ENCODE results near the gene RIN3. TPM values are rescaled to one million over a fixed set of nuclear protein-coding genes. Genes with fewer than 3 reads are reported as not detected.

Gene RIN3
- total RNA-seq, 1 experiment from 2014 or later = 14.8 TPM

DNA sequence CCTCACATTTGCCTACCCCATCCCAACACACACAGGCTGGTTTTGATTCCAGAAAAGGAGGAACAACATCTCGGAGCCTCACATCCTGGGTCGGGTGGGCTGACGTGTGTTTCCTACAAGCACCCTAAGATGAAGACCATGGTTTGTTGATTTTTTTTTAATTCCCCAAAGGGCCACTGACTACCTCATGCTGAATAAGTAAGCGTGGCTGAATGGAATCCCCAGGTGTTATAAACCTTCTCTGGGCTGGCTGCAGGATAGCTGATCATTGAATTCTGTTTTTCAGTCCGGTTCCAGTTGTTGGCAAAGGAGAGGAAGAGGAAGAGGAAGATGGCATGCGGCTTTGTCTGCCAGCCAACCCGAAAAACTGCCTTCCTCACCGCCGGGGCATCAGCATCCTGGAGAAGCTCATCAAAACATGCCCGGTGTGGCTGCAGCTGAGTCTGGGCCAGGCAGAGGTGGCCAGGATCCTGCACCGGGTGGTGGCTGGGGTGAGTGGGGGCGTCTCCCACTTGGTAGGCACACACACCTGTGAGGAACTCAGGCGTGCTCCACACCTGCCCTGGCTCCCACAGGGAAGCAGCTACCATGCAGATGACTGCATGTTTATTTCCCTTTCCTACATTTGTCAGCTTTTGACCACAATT lies 42.0 kb downstream of the RIN3 start:
- POLR2A ChIA-PET (ENCODE audit: unreplicated experiment) = no interaction called here
- H3K9me3 ChIP-seq (ENCODE audit: insufficient read depth, low read depth) = no peaks in the 10 kb centered on the region
- CTCF ChIA-PET = no interaction called here
- no peaks in the 10 kb centered on the region for H3K4me1 ChIP-seq (replicated peaks; ENCODE audit: insufficient read depth)
- 0 out of 2 replicates have a peak, but pooled peaks cover 5% of the 10 kb centered on the region for H3K79me2 ChIP-seq (ENCODE audit: low read depth)
- peaks cover 3% of the 10 kb centered on the region; the same call in 1 of the 2 replicates for H3K36me3 ChIP-seq (ENCODE audit: low read depth)
- intact Hi-C loops (cut with micrococcal nuclease; ENCODE audit: unreplicated experiment) = no loop called here
- H3K27ac ChIP-seq = no peak overlapping the region
- no peak for TF ChIP-seq EZH2 (IDR thresholded peaks at IDR 0.05; ENCODE audit: low read depth)
- TF ChIP-seq, protein P1, sequence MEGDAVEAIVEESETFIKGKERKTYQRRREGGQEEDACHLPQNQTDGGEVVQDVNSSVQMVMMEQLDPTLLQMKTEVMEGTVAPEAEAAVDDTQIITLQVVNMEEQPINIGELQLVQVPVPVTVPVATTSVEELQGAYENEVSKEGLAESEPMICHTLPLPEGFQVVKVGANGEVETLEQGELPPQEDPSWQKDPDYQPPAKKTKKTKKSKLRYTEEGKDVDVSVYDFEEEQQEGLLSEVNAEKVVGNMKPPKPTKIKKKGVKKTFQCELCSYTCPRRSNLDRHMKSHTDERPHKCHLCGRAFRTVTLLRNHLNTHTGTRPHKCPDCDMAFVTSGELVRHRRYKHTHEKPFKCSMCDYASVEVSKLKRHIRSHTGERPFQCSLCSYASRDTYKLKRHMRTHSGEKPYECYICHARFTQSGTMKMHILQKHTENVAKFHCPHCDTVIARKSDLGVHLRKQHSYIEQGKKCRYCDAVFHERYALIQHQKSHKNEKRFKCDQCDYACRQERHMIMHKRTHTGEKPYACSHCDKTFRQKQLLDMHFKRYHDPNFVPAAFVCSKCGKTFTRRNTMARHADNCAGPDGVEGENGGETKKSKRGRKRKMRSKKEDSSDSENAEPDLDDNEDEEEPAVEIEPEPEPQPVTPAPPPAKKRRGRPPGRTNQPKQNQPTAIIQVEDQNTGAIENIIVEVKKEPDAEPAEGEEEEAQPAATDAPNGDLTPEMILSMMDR (conservative IDR thresholded peaks at IDR 0.05) = no peak
- no peaks in the 10 kb centered on the region for H4K20me1 ChIP-seq (ENCODE audit: insufficient read depth)
- H3K4me3 ChIP-seq = no peak overlapping the region
- no TSS peak for BruUV-seq (replicated peaks)
- H3K4me2 ChIP-seq = no peak overlapping the region
- DNase-seq = no peak
- H3K9me2 ChIP-seq (ENCODE audit: insufficient read depth) = no peaks in the 10 kb centered on the region
- H2AFZ ChIP-seq = no peak overlapping the region
- no peaks in the 10 kb centered on the region for H3F3A ChIP-seq (ENCODE audit: insufficient read depth, low read depth)
- no peaks in the 10 kb centered on the region for H3K27me3 ChIP-seq (ENCODE audit: insufficient read depth, low read depth)

DNA sequence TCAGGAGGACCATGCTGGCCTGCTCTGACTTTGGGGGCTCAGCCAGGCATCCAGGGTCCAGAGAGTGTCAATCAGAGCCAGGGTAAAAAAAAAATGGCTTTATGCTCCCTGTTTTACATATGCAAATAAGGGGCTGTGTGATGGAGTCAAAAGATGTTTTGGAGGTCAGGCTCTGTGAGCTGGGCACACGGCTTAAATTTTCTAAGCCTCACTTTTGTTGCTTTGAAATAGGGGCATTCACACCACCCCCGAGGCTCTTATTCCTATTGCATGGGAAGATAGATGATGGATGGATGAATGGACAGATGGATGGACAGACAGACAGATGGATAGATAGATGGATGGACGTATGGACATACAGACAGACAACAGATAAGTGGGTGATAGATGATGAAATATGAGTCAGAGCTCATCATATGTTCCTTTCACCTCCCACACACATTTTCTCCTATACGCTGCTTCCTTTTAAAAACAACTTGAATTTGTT lies 42.7 kb downstream of the RIN3 start:
- Histone ChIP-seq H4K20me1 (ENCODE audit: insufficient read depth) (no peaks in the 10 kb centered on the region), H3K9me3 (ENCODE audit: insufficient read depth, low read depth) (no peaks in the 10 kb centered on the region), H3K27ac (no peak overlapping the region), H3K36me3 (ENCODE audit: low read depth) (peaks cover 3% of the 10 kb centered on the region; the same call in 1 of the 2 replicates), H3K4me3 (no peak overlapping the region), H3K27me3 (ENCODE audit: insufficient read depth, low read depth) (no peaks in the 10 kb centered on the region), H3K4me2 (no peak overlapping the region), H3F3A (ENCODE audit: insufficient read depth, low read depth) (no peaks in the 10 kb centered on the region), H2AFZ (no peak overlapping the region), H3K4me1 (replicated peaks; ENCODE audit: insufficient read depth) (no peaks in the 10 kb centered on the region), H3K79me2 (ENCODE audit: low read depth) (peaks cover 5% of the 10 kb centered on the region; the same call in 1 of the 2 replicates), H3K9me2 (ENCODE audit: insufficient read depth) (no peaks in the 10 kb centered on the region)
- TF ChIP-seq EZH2 (IDR thresholded peaks at IDR 0.05; ENCODE audit: low read depth) = no peak
- TF ChIP-seq, protein P1 (conservative IDR thresholded peaks at IDR 0.05) = no peak
- intact Hi-C loops (cut with micrococcal nuclease; ENCODE audit: unreplicated experiment) = no loop called here
- ChIA-PET CTCF (no interaction called here), POLR2A (ENCODE audit: unreplicated experiment) (no interaction called here)
- no peak for DNase-seq
- no TSS peak for BruUV-seq (replicated peaks)

DNA sequence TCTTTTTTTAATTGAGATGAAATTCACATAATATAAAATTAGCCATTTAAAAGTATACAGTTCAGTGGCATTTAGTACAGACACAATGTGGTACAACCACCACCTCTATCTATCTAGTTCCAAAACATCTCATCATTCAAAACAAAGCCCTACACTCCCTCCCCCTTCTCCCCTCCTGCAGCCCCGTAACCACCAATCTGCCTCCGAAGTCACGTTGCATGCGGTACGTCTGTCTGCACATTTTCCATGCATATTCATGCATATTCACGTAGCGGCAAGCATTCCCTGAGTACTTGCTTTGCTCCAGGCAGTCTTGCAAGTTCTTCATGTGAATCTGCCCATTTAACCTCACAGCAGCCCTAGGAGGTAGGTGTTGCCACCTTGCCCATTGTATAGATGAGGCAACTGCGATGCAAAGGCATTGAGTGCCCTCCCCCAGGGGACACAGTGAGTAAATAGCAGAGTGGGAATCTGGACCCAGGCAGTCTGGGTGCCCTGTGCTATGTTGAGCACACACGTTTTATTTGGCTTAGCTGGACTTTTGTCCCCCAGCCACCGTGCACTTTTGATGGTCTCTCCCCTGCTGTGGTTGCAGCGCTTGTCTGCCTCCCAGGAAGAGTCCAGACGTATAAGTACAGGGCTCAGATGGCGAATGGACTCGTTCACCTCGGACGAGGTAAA lies 43.4 kb downstream of the RIN3 start:
- Histone ChIP-seq H3K36me3 (ENCODE audit: low read depth) (peaks cover 3% of the 10 kb centered on the region; the same call in 1 of the 2 replicates), H3K4me1 (replicated peaks; ENCODE audit: insufficient read depth) (peaks cover 4% of the 10 kb centered on the region), H3K4me2 (no peak overlapping the region), H3K9me2 (ENCODE audit: insufficient read depth) (no peaks in the 10 kb centered on the region), H3K27me3 (ENCODE audit: insufficient read depth, low read depth) (no peaks in the 10 kb centered on the region), H3K27ac (no peak overlapping the region), H2AFZ (no peak overlapping the region), H3K4me3 (no peak overlapping the region), H3K9me3 (ENCODE audit: insufficient read depth, low read depth) (no peaks in the 10 kb centered on the region), H3K79me2 (ENCODE audit: low read depth) (peaks cover 10% of the 10 kb centered on the region; the same call in 1 of the 2 replicates), H3F3A (ENCODE audit: insufficient read depth, low read depth) (no peaks in the 10 kb centered on the region; the same call in 1 of the 2 replicates), H4K20me1 (ENCODE audit: insufficient read depth) (no peaks in the 10 kb centered on the region)
- CTCF ChIA-PET = no interaction called here
- BruUV-seq (replicated peaks) = no TSS peak
- no peak for TF ChIP-seq EZH2 (IDR thresholded peaks at IDR 0.05; ENCODE audit: low read depth)
- TF ChIP-seq, protein P1 (conservative IDR thresholded peaks at IDR 0.05) = no peak
- POLR2A ChIA-PET (ENCODE audit: unreplicated experiment) = no interaction called here
- intact Hi-C loops (cut with micrococcal nuclease; ENCODE audit: unreplicated experiment) = no loop called here
- DNase-seq = no peak
